OCI-LY1 (cell line): ENCODE measurements around the gene CD101.

Experiments
- EZH2 ChIP-seq: fragments of 200-600 bp; sonication (generic), shearing (Covaris generic); IDR thresholded peaks from 2 replicates; pipeline ENCODE4 v1.8.0; 2017; ENCODE audit warnings: borderline replicate concordance, mixed run types, mild to moderate bottlenecking, antibody characterized with exemption, low read length, moderate library complexity, mixed read lengths
- TF ChIP-seq, protein P1 (sequence below): fragments of 200-600 bp; sonication (generic), shearing (Covaris generic); IDR thresholded peaks from 2 replicates; pipeline ENCODE4 v1.5.1; 2017; ENCODE audit warnings: mild to moderate bottlenecking, antibody characterized with exemption, low read length, moderate library complexity, mixed read lengths

DNA sequence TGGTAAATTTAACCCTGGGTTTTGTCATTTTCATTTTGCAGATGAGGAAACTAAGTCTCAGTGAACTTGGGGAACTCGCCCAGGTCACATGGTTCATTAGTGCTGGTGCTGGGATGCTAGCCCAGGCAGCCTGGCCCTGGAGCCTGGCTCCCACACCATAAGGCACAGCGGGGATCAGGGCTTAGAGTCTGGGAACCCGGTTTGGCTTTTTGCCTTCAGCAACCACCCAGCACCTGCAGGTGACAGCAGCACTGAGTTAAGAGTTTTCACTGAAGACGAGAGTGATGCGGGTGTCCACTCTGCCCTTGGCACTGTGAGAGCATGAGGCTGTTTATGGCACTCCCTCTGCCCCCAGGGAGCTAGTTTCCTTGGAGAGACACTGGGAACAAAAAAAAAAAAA, 18.4 kb upstream of the CD101 start:
- TF ChIP-seq, protein P1, sequence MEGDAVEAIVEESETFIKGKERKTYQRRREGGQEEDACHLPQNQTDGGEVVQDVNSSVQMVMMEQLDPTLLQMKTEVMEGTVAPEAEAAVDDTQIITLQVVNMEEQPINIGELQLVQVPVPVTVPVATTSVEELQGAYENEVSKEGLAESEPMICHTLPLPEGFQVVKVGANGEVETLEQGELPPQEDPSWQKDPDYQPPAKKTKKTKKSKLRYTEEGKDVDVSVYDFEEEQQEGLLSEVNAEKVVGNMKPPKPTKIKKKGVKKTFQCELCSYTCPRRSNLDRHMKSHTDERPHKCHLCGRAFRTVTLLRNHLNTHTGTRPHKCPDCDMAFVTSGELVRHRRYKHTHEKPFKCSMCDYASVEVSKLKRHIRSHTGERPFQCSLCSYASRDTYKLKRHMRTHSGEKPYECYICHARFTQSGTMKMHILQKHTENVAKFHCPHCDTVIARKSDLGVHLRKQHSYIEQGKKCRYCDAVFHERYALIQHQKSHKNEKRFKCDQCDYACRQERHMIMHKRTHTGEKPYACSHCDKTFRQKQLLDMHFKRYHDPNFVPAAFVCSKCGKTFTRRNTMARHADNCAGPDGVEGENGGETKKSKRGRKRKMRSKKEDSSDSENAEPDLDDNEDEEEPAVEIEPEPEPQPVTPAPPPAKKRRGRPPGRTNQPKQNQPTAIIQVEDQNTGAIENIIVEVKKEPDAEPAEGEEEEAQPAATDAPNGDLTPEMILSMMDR = no peak
- no peak for TF ChIP-seq EZH2
